Caco-2 (cell line): ENCODE results near the gene ZBTB16. TPM values are rescaled to one million over a fixed set of nuclear protein-coding genes. Genes with fewer than 3 reads are reported as not detected.

ENCODE experiments used
- BruUV-seq: library from RNA; stranded (reverse); fragments of 400-500 nt; replicated peaks from 2 replicates; lab custom pipeline; 2021; lab: Mats Ljungman, UMichigan
- CTCF ChIA-PET: fragments of 300-600 bp; sonication (Branson Sonifier 250); formaldehyde crosslinking; loops from one replicate; lab custom pipeline; 2022; ENCODE audit warnings: antibody characterized with exemption; lab: Charles Lee
- POLR2A ChIA-PET: fragments of 300-600 bp; sonication (Branson Sonifier 250); formaldehyde crosslinking; loops from one replicate; lab custom pipeline; 2022; ENCODE audit warnings: antibody characterized with exemption; lab: Charles Lee
- DNase-seq, 2 experiments: peaks; one replicate each; pipeline versions ENCODE4 v3.0.0 to v3.0.0-alpha.2; 2020 to 2022
- H3K27me3 ChIP-seq: replicated peaks from 2 replicates; pipeline ENCODE4 v1.6.0; 2011; ENCODE audit warnings: low read length; ENCODE audit not compliant: control insufficient read depth, insufficient read depth
- H3K36me3 ChIP-seq: 2 replicates; pipeline ENCODE4 v1.5.1; 2011; ENCODE audit warnings: low read length; ENCODE audit not compliant: control insufficient read depth, insufficient read depth
- H3K4me1 ChIP-seq: fragments of 250-450 bp; sonication (Bioruptor Pico); 2 replicates; pipeline ENCODE4 v1.5.1; 2020; ENCODE audit warnings: mild to moderate bottlenecking
- H3K4me3 ChIP-seq: 2 replicates; pipeline ENCODE4 v1.5.1; 2011; ENCODE audit warnings: low read depth, mild to moderate bottlenecking, control low read depth, low read length
- H3K9me3 ChIP-seq: fragments of 250-450 bp; sonication (Bioruptor Pico); 2 replicates; pipeline ENCODE4 v1.5.1; 2020; ENCODE audit warnings: mild to moderate bottlenecking, moderate library complexity
- H3K27ac Mint-ChIP-seq: one replicate; pipeline ENCODE4 v1.8.0; 2022; ENCODE audit warnings: mixed read lengths; ENCODE audit not compliant: unreplicated experiment
- H3K27me3 Mint-ChIP-seq: one replicate; pipeline ENCODE4 v1.8.0; 2022; ENCODE audit warnings: mixed read lengths; ENCODE audit not compliant: insufficient read depth, unreplicated experiment
- H3K36me3 Mint-ChIP-seq: one replicate; pipeline ENCODE4 v1.8.0; 2022; ENCODE audit warnings: mild to moderate bottlenecking, mixed read lengths; ENCODE audit not compliant: insufficient read depth, unreplicated experiment
- H3K4me1 Mint-ChIP-seq: one replicate; pipeline ENCODE4 v1.8.0; 2022; ENCODE audit warnings: low read depth, mixed read lengths; ENCODE audit not compliant: unreplicated experiment
- H3K4me3 Mint-ChIP-seq: one replicate; pipeline ENCODE4 v1.8.0; 2022; ENCODE audit warnings: mild to moderate bottlenecking, moderate library complexity, mixed read lengths; ENCODE audit not compliant: unreplicated experiment
- H3K9me3 Mint-ChIP-seq: one replicate; pipeline ENCODE4 v1.8.0; 2022; ENCODE audit warnings: mixed read lengths; ENCODE audit not compliant: unreplicated experiment
- intact Hi-C: fragments of 100-400 bp; cut with micrococcal nuclease; formaldehyde crosslinking; loops from one replicate; pipeline ENCODE4 v1.10.0; 2022; ENCODE audit not compliant: unreplicated experiment
- total RNA-seq: library from RNA; stranded (reverse); gene quantifications from 2 replicates; pipeline ENCODE4 v1.2.3, GENCODE V29; 2022
- TF ChIP-seq, protein P1 (sequence below), 2 experiments: fragments of 200-600 bp in 1 of 2; IDR thresholded peaks; 1 replicate in 1 of 2; 2 replicates in 1 of 2; pipeline versions ENCODE4 v1.5.1 to v1.8.0; 2011 to 2022; ENCODE audit warnings: antibody characterized with exemption in 1 of 2, control low read depth in 1 of 2, inconsistent platforms in 1 of 2, low read depth in 1 of 2, low read length in 1 of 2, mild to moderate bottlenecking in 1 of 2, moderate library complexity in 1 of 2; ENCODE audit not compliant: insufficient read depth in 1 of 2, severe bottlenecking in 1 of 2, unreplicated experiment in 1 of 2

The ZBTB16 gene
- total RNA-seq, 1 experiment from 2014 or later = 12.7 TPM

DNA sequence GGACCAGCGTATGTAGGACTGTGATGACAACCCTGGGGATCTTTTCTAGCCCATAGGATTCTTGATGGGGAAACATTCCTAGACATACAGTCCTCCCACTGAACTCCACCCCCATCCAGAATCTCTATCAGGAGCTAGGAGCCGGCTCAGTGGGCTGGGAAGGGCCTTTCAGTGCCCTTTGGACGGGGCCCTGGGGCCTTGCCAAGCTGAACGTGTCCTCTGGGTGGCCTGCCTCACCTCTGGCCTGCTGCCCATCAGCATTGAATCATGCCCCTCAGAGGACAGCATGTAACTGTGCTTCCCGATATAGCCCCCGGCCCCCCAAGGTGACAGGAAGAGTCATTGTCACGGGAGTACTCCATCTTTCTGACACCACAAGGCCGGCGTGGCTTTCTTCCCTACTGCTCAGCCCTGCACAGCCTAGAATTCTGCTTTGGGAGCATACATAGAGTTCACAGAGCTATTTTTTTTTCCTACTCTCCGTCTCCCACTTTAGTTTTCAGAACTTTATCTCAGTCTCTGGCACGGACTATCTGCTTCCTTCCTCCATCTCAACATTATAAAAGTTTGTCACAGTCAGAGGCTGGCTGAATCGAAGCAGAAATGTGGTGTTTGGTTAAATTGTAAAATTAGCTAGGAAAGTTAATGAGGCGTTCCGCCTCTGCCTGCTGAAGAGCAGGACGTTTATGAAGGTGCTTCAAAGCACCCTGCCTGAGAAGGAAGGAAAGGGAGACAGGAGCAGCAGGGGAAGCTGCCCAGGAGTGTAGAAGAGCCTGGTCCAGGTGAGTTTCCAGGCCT lies 111.9 kb downstream of the ZBTB16 start:
- DNase-seq = peak in 1 of 2 experiments; percentile 33
- TF ChIP-seq, protein P1, sequence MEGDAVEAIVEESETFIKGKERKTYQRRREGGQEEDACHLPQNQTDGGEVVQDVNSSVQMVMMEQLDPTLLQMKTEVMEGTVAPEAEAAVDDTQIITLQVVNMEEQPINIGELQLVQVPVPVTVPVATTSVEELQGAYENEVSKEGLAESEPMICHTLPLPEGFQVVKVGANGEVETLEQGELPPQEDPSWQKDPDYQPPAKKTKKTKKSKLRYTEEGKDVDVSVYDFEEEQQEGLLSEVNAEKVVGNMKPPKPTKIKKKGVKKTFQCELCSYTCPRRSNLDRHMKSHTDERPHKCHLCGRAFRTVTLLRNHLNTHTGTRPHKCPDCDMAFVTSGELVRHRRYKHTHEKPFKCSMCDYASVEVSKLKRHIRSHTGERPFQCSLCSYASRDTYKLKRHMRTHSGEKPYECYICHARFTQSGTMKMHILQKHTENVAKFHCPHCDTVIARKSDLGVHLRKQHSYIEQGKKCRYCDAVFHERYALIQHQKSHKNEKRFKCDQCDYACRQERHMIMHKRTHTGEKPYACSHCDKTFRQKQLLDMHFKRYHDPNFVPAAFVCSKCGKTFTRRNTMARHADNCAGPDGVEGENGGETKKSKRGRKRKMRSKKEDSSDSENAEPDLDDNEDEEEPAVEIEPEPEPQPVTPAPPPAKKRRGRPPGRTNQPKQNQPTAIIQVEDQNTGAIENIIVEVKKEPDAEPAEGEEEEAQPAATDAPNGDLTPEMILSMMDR (IDR thresholded peaks at IDR 0.05; ENCODE audit: insufficient read depth in 1 of 2, low read depth in 1 of 2, low read length in 1 of 2, severe bottlenecking in 1 of 2, unreplicated experiment in 1 of 2) = no peak
- no TSS peak for BruUV-seq
- ChIA-PET CTCF (interaction anchor here (1.0 to 1.5 kb wide), 2 partner anchors 91 to 112 kb away, joined by 3 read pairs; partner anchors contain the start of gene ZBTB16), POLR2A (no interaction called here)
- H3K27ac Mint-ChIP-seq = no peak overlapping the region
- intact Hi-C loops = no loop called here
- H3K4me1 ChIP-seq = peaks cover 10% of the 10 kb centered on the region
- H3K27me3 Mint-ChIP-seq = no peaks in the 10 kb centered on the region
- H3K36me3 Mint-ChIP-seq = no peaks in the 10 kb centered on the region
- H3K9me3 Mint-ChIP-seq = no peaks in the 10 kb centered on the region
- H3K4me3 Mint-ChIP-seq = no peak overlapping the region
- no peaks in the 10 kb centered on the region for H3K27me3 ChIP-seq
- 0 out of 2 replicates have a peak, but pooled peaks cover 2% of the 10 kb centered on the region for H3K36me3 ChIP-seq
- no peaks in the 10 kb centered on the region for H3K9me3 ChIP-seq
- H3K4me3 ChIP-seq = no peak overlapping the region
- H3K4me1 Mint-ChIP-seq = no peaks in the 10 kb centered on the region

DNA sequence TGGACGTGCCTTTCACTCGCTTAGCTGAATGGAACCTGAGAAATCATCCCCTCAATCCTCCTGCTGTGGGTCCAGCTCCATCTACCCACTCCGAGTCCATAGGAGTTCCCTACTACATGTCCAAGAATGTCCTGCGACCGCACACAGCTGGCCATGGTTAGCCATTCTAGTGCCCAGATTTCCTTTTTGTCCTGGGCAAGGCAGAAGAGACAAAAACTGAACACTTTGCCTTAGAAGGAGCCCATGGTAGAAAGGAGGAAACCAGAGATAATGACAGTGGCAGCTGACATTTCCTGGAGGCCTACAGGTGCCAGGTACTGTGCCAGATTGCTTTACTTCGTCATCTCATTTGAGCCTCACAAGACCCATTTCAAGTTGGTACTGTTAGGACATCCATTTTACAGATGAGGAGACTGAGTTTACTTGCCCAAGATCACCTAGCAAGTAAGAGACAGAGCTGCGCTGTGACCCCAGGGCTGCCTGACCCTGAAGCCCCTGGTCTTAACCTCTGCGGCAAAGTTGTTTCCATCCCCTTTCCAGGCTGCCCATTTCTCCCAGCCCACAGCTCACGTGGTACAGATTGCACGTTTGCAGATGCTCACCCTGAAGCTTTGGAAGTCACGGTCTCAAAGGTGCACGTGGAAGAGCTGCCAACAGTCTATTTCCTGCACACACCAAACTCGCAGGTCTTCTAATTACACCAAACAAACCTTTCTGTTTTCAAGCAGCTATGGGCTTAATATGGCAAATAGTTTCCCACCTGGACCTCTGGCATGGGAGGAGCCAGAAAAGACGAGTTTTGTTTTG lies 112.7 kb downstream of the ZBTB16 start:
- Mint-ChIP-seq H3K4me3 (no peak overlapping the region), H3K4me1 (no peaks in the 10 kb centered on the region), H3K9me3 (no peaks in the 10 kb centered on the region), H3K27me3 (no peaks in the 10 kb centered on the region), H3K36me3 (no peaks in the 10 kb centered on the region), H3K27ac (no peak overlapping the region)
- intact Hi-C loops = no loop called here
- DNase-seq = no peak
- H3K9me3 ChIP-seq = no peaks in the 10 kb centered on the region
- no peaks in the 10 kb centered on the region for H3K27me3 ChIP-seq
- CTCF ChIA-PET = interaction anchor here (1.0 to 1.5 kb wide), 2 partner anchors 91 to 112 kb away, joined by 3 read pairs; partner anchors contain the start of gene ZBTB16
- peaks cover 10% of the 10 kb centered on the region for H3K4me1 ChIP-seq
- no peak overlapping the region for H3K4me3 ChIP-seq
- POLR2A ChIA-PET = no interaction called here
- 0 out of 2 replicates have a peak, but pooled peaks cover 2% of the 10 kb centered on the region for H3K36me3 ChIP-seq
- no TSS peak for BruUV-seq
- TF ChIP-seq, protein P1 (IDR thresholded peaks at IDR 0.05; ENCODE audit: insufficient read depth in 1 of 2, low read depth in 1 of 2, low read length in 1 of 2, severe bottlenecking in 1 of 2, unreplicated experiment in 1 of 2) = no peak

DNA sequence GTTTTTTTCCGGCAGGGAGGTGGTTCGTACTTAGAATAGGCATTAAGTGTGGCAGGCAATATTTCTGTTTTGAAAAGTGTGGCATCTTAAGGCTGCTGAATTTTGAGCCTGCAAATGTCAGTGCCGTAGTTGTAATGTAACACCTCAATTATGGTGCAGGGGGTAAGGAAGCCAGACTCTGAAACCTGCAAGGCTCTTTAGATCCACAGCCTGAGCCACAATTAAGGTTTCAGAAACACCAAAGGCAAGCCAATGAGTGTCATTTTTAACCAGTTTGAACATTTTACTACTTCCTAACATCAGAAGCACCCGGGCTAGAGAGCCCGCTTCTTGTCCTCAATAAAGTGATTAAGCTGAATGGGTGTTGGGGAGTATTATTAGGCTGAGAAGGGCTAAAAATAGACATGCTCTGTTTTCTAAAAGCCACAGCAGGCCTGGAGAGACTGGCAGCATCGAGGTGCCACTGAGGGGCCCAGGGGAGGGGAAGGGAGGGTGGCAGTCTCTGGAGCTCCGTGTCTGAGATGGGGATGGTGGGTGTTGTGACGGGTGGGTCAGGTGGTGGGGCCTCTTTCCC lies 113.4 kb downstream of the ZBTB16 start:
- no peak for DNase-seq

More for the DNA sequence above, 113.4 kb downstream of the ZBTB16 start:
- intact Hi-C loops = no loop called here
- H3K4me3 Mint-ChIP-seq = no peak overlapping the region
- no peaks in the 10 kb centered on the region for H3K4me1 Mint-ChIP-seq
- no peaks in the 10 kb centered on the region for H3K9me3 Mint-ChIP-seq
- TF ChIP-seq, protein P1 (IDR thresholded peaks at IDR 0.05; ENCODE audit: insufficient read depth in 1 of 2, low read depth in 1 of 2, low read length in 1 of 2, severe bottlenecking in 1 of 2, unreplicated experiment in 1 of 2) = no peak
- ChIA-PET POLR2A (no interaction called here), CTCF (no interaction called here)
- Histone ChIP-seq H3K27me3 (no peaks in the 10 kb centered on the region), H3K4me1 (peaks cover 10% of the 10 kb centered on the region), H3K9me3 (no peaks in the 10 kb centered on the region), H3K36me3 (0 out of 2 replicates have a peak, but pooled peaks cover 2% of the 10 kb centered on the region), H3K4me3 (no peak overlapping the region)
- H3K27ac Mint-ChIP-seq = no peak overlapping the region
- H3K36me3 Mint-ChIP-seq = no peaks in the 10 kb centered on the region
- BruUV-seq = no TSS peak
- no peaks in the 10 kb centered on the region for H3K27me3 Mint-ChIP-seq
